Panc1 (cell line): ENCODE results near the gene KLHL35. TPM values are rescaled to one million over a fixed set of nuclear protein-coding genes. Genes with fewer than 3 reads are reported as not detected.

Experiments
- ATAC-seq: fragments of 200-7000 bp; cut with Tn5 transposase; 2 replicates; pipeline ENCODE4 v1.9.1; 2020; ENCODE audit warnings: mild to moderate bottlenecking, moderate library complexity
- BruUV-seq: library from RNA; stranded (reverse); fragments of 400-500 nt; replicated peaks from 2 replicates; lab custom pipeline; 2021; lab: Mats Ljungman, UMichigan
- CTCF ChIA-PET: fragments of 300-600 bp; sonication (Branson Sonifier 250); formaldehyde crosslinking; loops from one replicate; lab custom pipeline; 2022; ENCODE audit warnings: antibody characterized with exemption; lab: Charles Lee
- POLR2A ChIA-PET: fragments of 300-600 bp; sonication (Branson Sonifier 250); formaldehyde crosslinking; loops from one replicate; lab custom pipeline; 2022; ENCODE audit warnings: antibody characterized with exemption; lab: Charles Lee
- DNase-seq: peaks from one replicate; pipeline ENCODE4 v3.0.0-alpha.2; 2010; ENCODE audit warnings: low read depth, low spot score
- H3K27ac ChIP-seq: 2 replicates; pipeline ENCODE4 v1.5.1; 2011; ENCODE audit warnings: mild to moderate bottlenecking, low read length, inconsistent platforms
- H3K27me3 ChIP-seq: fragments of 200-500 bp; sonication (Bioruptor generic); 2 replicates; pipeline ENCODE4 v1.6.0; 2014; ENCODE audit warnings: low read length, inconsistent platforms; ENCODE audit not compliant: control insufficient read depth, insufficient read depth
- H3K36me3 ChIP-seq: fragments of 200-500 bp; sonication (Bioruptor generic); 2 replicates; pipeline ENCODE4 v1.5.1; 2014; ENCODE audit warnings: inconsistent platforms, mild to moderate bottlenecking, low read length, moderate library complexity; ENCODE audit not compliant: control insufficient read depth, insufficient read depth
- H3K4me1 ChIP-seq: 2 replicates; pipeline ENCODE4 v1.5.1; 2011; ENCODE audit warnings: inconsistent platforms, mild to moderate bottlenecking, low read length, moderate library complexity; ENCODE audit not compliant: control insufficient read depth, insufficient read depth
- H3K4me3 ChIP-seq, 2 experiments: 2 replicates each; pipeline ENCODE4 v1.5.1; 2011 to 2012; ENCODE audit warnings: low read depth in 2 of 2, low read length in 2 of 2, mild to moderate bottlenecking in 2 of 2, inconsistent platforms in 1 of 2, moderate library complexity in 1 of 2
- H3K9me3 ChIP-seq: fragments of 200-500 bp; sonication (Bioruptor generic); 2 replicates; pipeline ENCODE4 v1.5.1; 2014; ENCODE audit warnings: low read depth, mild to moderate bottlenecking, inconsistent platforms, low read length, moderate library complexity; ENCODE audit not compliant: control insufficient read depth, insufficient read depth
- CTCF ChIP-seq: fragments of 450-650 bp; IDR thresholded peaks from 2 replicates; pipeline ENCODE4 v1.5.1; 2017; ENCODE audit warnings: mild to moderate bottlenecking
- POLR2AphosphoS5 ChIP-seq: IDR thresholded peaks from 2 replicates; pipeline ENCODE4 v1.6.1; 2012; ENCODE audit warnings: mild to moderate bottlenecking, low read depth, low read length, moderate library complexity
- REST ChIP-seq, 2 experiments: IDR thresholded peaks; 2 replicates each; pipeline ENCODE4 v1.6.1; 2011 to 2012; ENCODE audit warnings: low read depth in 2 of 2, control low read depth in 1 of 2, low read length in 1 of 2, mild to moderate bottlenecking in 1 of 2, moderate library complexity in 1 of 2; ENCODE audit not compliant: insufficient read depth in 1 of 2
- SIN3A ChIP-seq: IDR thresholded peaks from 2 replicates; pipeline ENCODE4 v1.6.1; 2012; ENCODE audit warnings: low read depth, mild to moderate bottlenecking, low read length, moderate library complexity, borderline replicate concordance; ENCODE audit not compliant: insufficient read depth
- TCF7L2 ChIP-seq: IDR thresholded peaks from 2 replicates; pipeline ENCODE4 v1.6.1; 2011; ENCODE audit warnings: mild to moderate bottlenecking, low read depth, low read length, inconsistent platforms
- in situ Hi-C: cut with HindIII; loops from 2 replicates; pipeline ENCODE4 v1.10.0; 2016; ENCODE audit warnings: low sequenced_read_pairs, low pct_unique_long_range_greater_than_20kb
- intact Hi-C: fragments of 100-400 bp; cut with micrococcal nuclease; formaldehyde crosslinking; loops from one replicate; pipeline ENCODE4 v1.10.0; 2022; ENCODE audit not compliant: unreplicated experiment
- total RNA-seq: library from RNA; stranded (reverse); gene quantifications from one replicate; pipeline ENCODE4 v1.2.1, GENCODE V29; 2021; ENCODE audit not compliant: unreplicated experiment

Gene KLHL35
- total RNA-seq, 1 experiment from 2014 or later, result 10.9 TPM

GRCh38 chr11:75388386-75389275 is 44.4 kb downstream of the KLHL35 start:
- no peaks in the 10 kb centered on the region for H3K27me3 ChIP-seq
- H3K4me1 ChIP-seq, result peaks cover 39% of the 10 kb centered on the region
- H3K27ac ChIP-seq, result peak overlapping the region; percentile 69
- ChIA-PET POLR2A (interaction anchor here (0.5 to 0.8 kb wide), 2 partner anchors 37 to 79 kb away, joined by 3 to 4 read pairs; no protein-coding TSS in a partner anchor), CTCF (interaction anchor here (0.5 to 1.9 kb wide), 14 partner anchors 27 to 169 kb away, joined by 3 to 17 read pairs (median 4); no protein-coding TSS in a partner anchor)
- TF ChIP-seq TCF7L2 (no peak), CTCF (peak; percentile 94), REST (IDR thresholded peaks at IDR 0.05; ENCODE audit: insufficient read depth in 1 of 2, low read depth in 2 of 2, low read length in 1 of 2) (no peak), POLR2AphosphoS5 (no peak), SIN3A (no peak)
- no TSS peak for BruUV-seq
- H3K4me3 ChIP-seq, result no peak overlapping the region
- H3K9me3 ChIP-seq, result no peaks in the 10 kb centered on the region
- intact Hi-C loops, result loop anchor here (1.0 to 2.0 kb wide), 2 partner anchors 36 to 144 kb away; no protein-coding TSS in a partner anchor
- DNase-seq (no peak), ATAC-seq (peak; percentile 79)
- in situ Hi-C loops, result no loop called here
- H3K36me3 ChIP-seq, result no peaks in the 10 kb centered on the region

- Histone ChIP-seq H3K4me3 (no peak overlapping the region), H3K27me3 (no peaks in the 10 kb centered on the region), H3K36me3 (no peaks in the 10 kb centered on the region), H3K27ac (peak overlapping the region; percentile 80), H3K4me1 (peaks cover 45% of the 10 kb centered on the region), H3K9me3 (no peaks in the 10 kb centered on the region)
- no peak for TF ChIP-seq REST (IDR thresholded peaks at IDR 0.05; ENCODE audit: insufficient read depth in 1 of 2, low read depth in 2 of 2, low read length in 1 of 2)
- ATAC-seq (no peak), DNase-seq (no peak)
- CTCF ChIA-PET, result interaction anchor here (0.5 to 1.9 kb wide), 11 partner anchors 26 to 170 kb away, joined by 3 to 17 read pairs (median 4); no protein-coding TSS in a partner anchor
- POLR2A ChIA-PET, result interaction anchor here (0.5 to 0.8 kb wide), 2 partner anchors 38 to 78 kb away, joined by 3 to 4 read pairs; no protein-coding TSS in a partner anchor
- in situ Hi-C loops, result no loop called here
- intact Hi-C loops, result loop anchor here (1.0 to 2.0 kb wide), 2 partner anchors 37 to 144 kb away; no protein-coding TSS in a partner anchor
- BruUV-seq, result no TSS peak
Measured at GRCh38 chr11:75387736-75388294, 45.2 kb downstream of the KLHL35 start.
